ENCODE measurements around the gene IFNA6. TPM values are rescaled to one million over a fixed set of nuclear protein-coding genes. Genes with fewer than 3 reads are reported as not detected.

IFNA6 gene
- total RNA-seq (2022; extraction: Qiagen RNA extraction; ENCODE audit: low read depth) = not detected in 5 replicates

GRCh38 chr9:21350787-21351186 lies at the start of gene IFNA6:
Gene IFNA6 (minus strand): TSS chr9:21350887. CDS start chr9:21350887, 0 bp downstream.

DNA sequence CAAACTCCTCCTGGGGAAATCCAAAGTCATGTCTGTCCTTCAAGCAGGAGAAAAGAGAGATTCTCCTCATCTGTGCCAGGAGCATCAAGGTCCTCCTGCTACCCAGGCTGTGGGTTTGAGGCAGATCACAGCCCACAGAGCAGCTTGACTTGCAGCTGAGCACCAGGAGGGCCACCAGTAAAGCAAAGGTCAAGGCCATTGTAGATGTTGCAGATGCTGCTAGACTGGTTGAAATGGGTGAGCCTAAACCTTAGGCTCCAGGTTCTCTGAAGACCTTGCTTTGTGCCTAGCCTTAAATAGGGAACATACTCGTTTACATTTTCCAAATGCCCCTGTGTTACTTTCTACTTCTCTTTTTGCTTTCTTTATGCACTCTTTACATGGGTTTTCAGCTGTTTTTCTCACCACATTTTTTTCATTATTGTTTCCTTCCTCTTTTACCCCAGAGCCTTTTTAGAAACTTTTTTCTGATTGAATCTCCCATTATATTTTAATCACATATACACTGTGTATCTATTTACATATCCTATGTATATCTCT lies 34.5 kb upstream of the IFNA6 start, which contains the start of gene IFNA2:
IFNA2 (minus strand) TSS at position 268 of the 540 bp plus-strand sequence; CDS start at position 199, 69 bp downstream.

DNA sequence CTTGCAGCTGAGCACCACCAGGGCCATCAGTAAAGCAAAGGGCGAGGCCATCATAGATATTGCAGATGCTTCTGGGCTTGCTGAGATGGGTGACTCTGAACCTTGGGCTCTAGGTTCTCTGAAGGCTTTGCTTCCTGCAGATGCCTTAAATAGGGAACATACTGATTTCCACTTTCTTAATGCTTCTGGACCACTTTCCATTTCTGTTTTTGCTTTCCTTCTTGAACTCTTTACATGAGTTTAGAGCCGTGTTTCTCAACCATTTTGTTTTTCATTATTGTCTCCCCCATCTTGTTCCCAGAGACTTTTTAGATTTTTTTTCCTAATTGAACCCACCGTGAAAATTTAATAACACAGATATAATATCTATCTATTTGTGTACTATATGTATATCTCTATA lies 17.3 kb upstream of the IFNA6 start, which contains the start of gene IFNA13:
IFNA13 (minus strand) TSS at position 101 of the 400 bp plus-strand sequence; CDS start at position 54, 47 bp downstream.

GRCh38 chr9:21334701-21335632 lies 15.7 kb downstream of the IFNA6 start, which contains the start of gene KLHL9:
Gene KLHL9 (minus strand): TSS chr9:21335404. CDS start chr9:21334859, 545 bp downstream.

DNA sequence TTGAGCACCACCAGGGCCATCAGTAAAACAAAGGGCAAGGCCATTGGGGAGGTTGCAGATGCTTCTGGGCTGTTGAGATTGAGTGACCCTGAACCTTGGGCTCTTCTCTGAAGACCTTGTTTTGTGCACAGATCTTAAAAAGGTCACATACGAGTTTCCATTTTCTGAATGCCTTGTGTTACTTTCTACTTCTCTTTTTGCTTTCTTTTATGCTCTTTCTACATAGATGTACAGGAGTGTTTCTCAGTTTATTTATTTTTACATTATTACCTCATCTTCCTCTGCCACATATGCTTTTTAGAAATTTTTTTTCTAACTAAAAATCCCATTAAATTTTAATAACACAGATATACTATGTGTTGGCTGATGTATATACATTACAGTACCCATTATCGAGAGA lies 45.5 kb downstream of the IFNA6 start, which contains the start of gene IFNA5:
IFNA5 (minus strand) TSS at position 101 of the 400 bp plus-strand sequence; CDS start at position 44, 57 bp downstream.

Other genes with a start within 250 kb of the IFNA6 start
- not detected in 5 replicates for gene IFNW1, start 209.1 kb downstream of the IFNA6 start, total RNA-seq (2022; extraction: Qiagen RNA extraction; ENCODE audit: low read depth)
- not detected in 5 replicates for gene IFNA21, start 184.2 kb downstream of the IFNA6 start, total RNA-seq (2022; extraction: Qiagen RNA extraction; ENCODE audit: low read depth)
- not detected in 5 replicates for gene IFNA4, start 163.3 kb downstream of the IFNA6 start, total RNA-seq (2022; extraction: Qiagen RNA extraction; ENCODE audit: low read depth)
- gene IFNA7, start 148.7 kb downstream of the IFNA6 start, total RNA-seq (2022; extraction: Qiagen RNA extraction; ENCODE audit: low read depth) = not detected in 5 replicates
- not detected in 5 replicates for gene IFNA10, start 143.7 kb downstream of the IFNA6 start, total RNA-seq (2022; extraction: Qiagen RNA extraction; ENCODE audit: low read depth)
- gene IFNA16, start 133.6 kb downstream of the IFNA6 start, total RNA-seq (2022; extraction: Qiagen RNA extraction; ENCODE audit: low read depth) = not detected in 5 replicates
- not detected in 5 replicates for gene IFNA17, start 122.7 kb downstream of the IFNA6 start, total RNA-seq (2022; extraction: Qiagen RNA extraction; ENCODE audit: low read depth)
- gene IFNA14, start 110.9 kb downstream of the IFNA6 start, total RNA-seq (2022; extraction: Qiagen RNA extraction; ENCODE audit: low read depth) = not detected in 5 replicates
- gene IFNA5, start 45.6 kb downstream of the IFNA6 start, total RNA-seq (2022; extraction: Qiagen RNA extraction; ENCODE audit: low read depth) = not detected in 5 replicates
- gene KLHL9, start 15.5 kb downstream of the IFNA6 start, total RNA-seq (2022; extraction: Qiagen RNA extraction; ENCODE audit: low read depth) = 11.7 to 20.5 TPM (median 18.7 TPM) in 5 replicates
- not detected in 5 replicates for gene IFNA13, start 17.2 kb upstream of the IFNA6 start, total RNA-seq (2022; extraction: Qiagen RNA extraction; ENCODE audit: low read depth)
- gene IFNA2, start 34.5 kb upstream of the IFNA6 start, total RNA-seq (2022; extraction: Qiagen RNA extraction; ENCODE audit: low read depth) = not detected in 5 replicates
- not detected in 5 replicates for gene IFNA8, start 58.2 kb upstream of the IFNA6 start, total RNA-seq (2022; extraction: Qiagen RNA extraction; ENCODE audit: low read depth)
- not detected in 5 replicates for gene IFNA1, start 89.6 kb upstream of the IFNA6 start, total RNA-seq (2022; extraction: Qiagen RNA extraction; ENCODE audit: low read depth)
- 1.0 to 2.2 TPM (median 1.7 TPM) in 5 replicates for gene IFNE, start 131.4 kb upstream of the IFNA6 start, total RNA-seq (2022; extraction: Qiagen RNA extraction; ENCODE audit: low read depth)

Measured in A549 treated with ZK216348 at 1 μM for 4 hours (cell line).